WTC11 (cell line): ENCODE measurements around the gene HOXD8. TPM values are rescaled to one million over a fixed set of nuclear protein-coding genes. Genes with fewer than 3 reads are reported as not detected.

Experiments
- ATAC-seq: fragments of 200-7000 bp; cut with Tn5 transposase; 2 replicates; pipeline ENCODE4 v1.10.0; 2021; ENCODE audit warnings: mild to moderate bottlenecking, moderate library complexity
- CTCF ChIA-PET: fragments of 300-600 bp; sonication (Branson Sonifier 250); formaldehyde crosslinking; loops from one replicate; lab custom pipeline; 2021; ENCODE audit warnings: antibody characterized with exemption; lab: Charles Lee
- POLR2A ChIA-PET: fragments of 350-600 bp; sonication (Branson Sonifier 250); formaldehyde crosslinking; loops from one replicate; lab custom pipeline; 2021; ENCODE audit warnings: antibody characterized with exemption; lab: Charles Lee
- DNase-seq: peaks from one replicate; pipeline ENCODE4 v3.0.0; 2021; ENCODE audit warnings: low spot score
- H3K27ac Mint-ChIP-seq: 2 replicates; pipeline ENCODE4 v1.8.0; 2021; ENCODE audit warnings: mixed read lengths
- H3K27me3 Mint-ChIP-seq: 2 replicates; pipeline ENCODE4 v1.8.0; 2021; ENCODE audit warnings: low read depth, mild to moderate bottlenecking, moderate library complexity, mixed read lengths
- H3K36me3 Mint-ChIP-seq: 2 replicates; pipeline ENCODE4 v1.8.0; 2021; ENCODE audit warnings: mixed read lengths
- H3K4me1 Mint-ChIP-seq: 2 replicates; pipeline ENCODE4 v1.8.0; 2022; ENCODE audit warnings: mixed read lengths
- H3K4me3 Mint-ChIP-seq: 2 replicates; pipeline ENCODE4 v1.8.0; 2021; ENCODE audit warnings: mild to moderate bottlenecking, moderate library complexity, mixed read lengths
- H3K9me3 Mint-ChIP-seq: 2 replicates; pipeline ENCODE4 v1.8.0; 2021; ENCODE audit warnings: mixed read lengths
- ELF4 ChIP-seq: sonication (generic); formaldehyde crosslinking; IDR thresholded peaks from 2 replicates; pipeline ENCODE4 v1.8.1; 2022; ENCODE audit warnings: low read depth, mild to moderate bottlenecking, moderate library complexity, missing genetic modification reagents
- ETV6 ChIP-seq: sonication (generic); formaldehyde crosslinking; IDR thresholded peaks from 2 replicates; pipeline ENCODE4 v1.8.1; 2022; ENCODE audit warnings: mild to moderate bottlenecking, missing genetic modification reagents
- FOXP1 ChIP-seq: sonication (generic); formaldehyde crosslinking; IDR thresholded peaks from 2 replicates; pipeline ENCODE4 v1.8.0; 2022; ENCODE audit warnings: missing genetic modification reagents, mild to moderate bottlenecking, moderate library complexity, borderline replicate concordance
- PRRX2 ChIP-seq: fragments of 250-450 bp; sonication (Bioruptor Pico); IDR thresholded peaks from 2 replicates; pipeline ENCODE4 v1.8.0; 2021; ENCODE audit warnings: mild to moderate bottlenecking
- TP53 ChIP-seq: sonication (generic); formaldehyde crosslinking; IDR thresholded peaks from 2 replicates; pipeline ENCODE4 v1.8.1; 2023; ENCODE audit warnings: mild to moderate bottlenecking, missing genetic modification reagents
- total RNA-seq: library from RNA; stranded (reverse); gene quantifications from 3 replicates; pipeline ENCODE4 v1.2.3, GENCODE V29; 2021
- TF ChIP-seq, protein P1 (sequence below): sonication (generic); formaldehyde crosslinking; IDR thresholded peaks from 2 replicates; pipeline ENCODE4 v1.8.1; 2023; ENCODE audit warnings: mild to moderate bottlenecking, missing genetic modification reagents
- TF ChIP-seq, protein P2 (sequence below): fragments of 250-450 bp; sonication (Bioruptor Pico); conservative IDR thresholded peaks from 2 replicates; pipeline ENCODE4 v1.9.0; 2021; ENCODE audit warnings: mild to moderate bottlenecking
- TF ChIP-seq, protein P3 (sequence below): sonication (generic); formaldehyde crosslinking; IDR thresholded peaks from 2 replicates; pipeline ENCODE4 v1.8.1; 2023; ENCODE audit warnings: mild to moderate bottlenecking, missing genetic modification reagents, moderate library complexity
- TF ChIP-seq, protein P4 (sequence below): sonication (generic); formaldehyde crosslinking; IDR thresholded peaks from 2 replicates; pipeline ENCODE4 v1.8.1; 2022; ENCODE audit warnings: low read depth, missing genetic modification reagents, borderline replicate concordance
- TF ChIP-seq, protein P5 (sequence below): sonication (generic); formaldehyde crosslinking; IDR thresholded peaks from 2 replicates; pipeline ENCODE4 v1.8.0; 2022; ENCODE audit warnings: mild to moderate bottlenecking, missing genetic modification reagents
- TF ChIP-seq, protein P6 (sequence below): sonication (generic); formaldehyde crosslinking; IDR thresholded peaks from 2 replicates; pipeline ENCODE4 v1.8.0; 2022; ENCODE audit warnings: mild to moderate bottlenecking, missing genetic modification reagents
- TF ChIP-seq, protein P7 (sequence below): sonication (generic); formaldehyde crosslinking; IDR thresholded peaks from 2 replicates; pipeline ENCODE4 v1.8.0; 2023; ENCODE audit warnings: missing genetic modification reagents, mild to moderate bottlenecking, borderline replicate concordance

Gene HOXD8
- total RNA-seq, 1 experiment from 2014 or later: not detected

DNA sequence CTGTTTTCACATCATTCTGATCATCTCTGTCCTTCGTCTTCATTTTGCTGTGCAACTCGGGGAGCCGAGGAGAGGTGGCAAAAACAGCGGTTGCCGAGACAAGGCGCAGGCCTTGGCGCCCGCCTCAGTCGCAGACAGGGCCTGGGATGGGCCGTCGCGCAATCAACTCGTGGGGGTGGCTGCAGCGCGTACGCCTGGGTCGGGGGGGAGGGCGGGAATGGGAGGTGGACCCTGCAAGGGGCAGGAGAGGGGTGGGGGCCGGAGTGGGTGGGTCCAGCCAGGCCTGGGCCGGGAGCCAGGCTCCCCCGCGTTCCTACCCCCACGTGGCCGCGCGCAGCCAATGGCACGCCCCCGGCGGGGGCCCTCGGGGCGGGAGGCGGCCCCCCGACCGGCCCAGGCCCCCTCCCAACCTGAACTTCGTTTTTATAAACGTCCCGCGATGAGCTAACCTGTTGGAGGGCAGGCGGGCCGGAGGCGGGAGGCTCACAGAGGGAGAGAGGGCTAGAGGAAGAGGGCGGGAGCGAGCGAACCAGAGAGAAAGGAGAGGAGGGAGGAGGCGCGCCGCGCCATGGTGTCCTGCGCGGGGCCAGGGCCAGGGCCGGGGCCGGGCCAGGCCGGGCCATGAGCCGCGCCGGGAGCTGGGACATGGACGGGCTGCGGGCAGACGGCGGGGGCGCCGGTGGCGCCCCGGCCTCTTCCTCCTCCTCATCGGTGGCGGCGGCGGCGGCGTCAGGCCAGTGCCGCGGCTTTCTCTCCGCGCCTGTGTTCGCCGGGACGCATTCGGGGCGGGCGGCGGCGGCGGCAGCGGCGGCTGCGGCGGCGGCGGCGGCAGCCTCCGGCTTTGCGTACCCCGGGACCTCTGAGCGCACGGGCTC lies 37.0 kb upstream of the HOXD8 start, which contains the start of gene HOXD13 (continued):
- TF ChIP-seq, protein P1, sequence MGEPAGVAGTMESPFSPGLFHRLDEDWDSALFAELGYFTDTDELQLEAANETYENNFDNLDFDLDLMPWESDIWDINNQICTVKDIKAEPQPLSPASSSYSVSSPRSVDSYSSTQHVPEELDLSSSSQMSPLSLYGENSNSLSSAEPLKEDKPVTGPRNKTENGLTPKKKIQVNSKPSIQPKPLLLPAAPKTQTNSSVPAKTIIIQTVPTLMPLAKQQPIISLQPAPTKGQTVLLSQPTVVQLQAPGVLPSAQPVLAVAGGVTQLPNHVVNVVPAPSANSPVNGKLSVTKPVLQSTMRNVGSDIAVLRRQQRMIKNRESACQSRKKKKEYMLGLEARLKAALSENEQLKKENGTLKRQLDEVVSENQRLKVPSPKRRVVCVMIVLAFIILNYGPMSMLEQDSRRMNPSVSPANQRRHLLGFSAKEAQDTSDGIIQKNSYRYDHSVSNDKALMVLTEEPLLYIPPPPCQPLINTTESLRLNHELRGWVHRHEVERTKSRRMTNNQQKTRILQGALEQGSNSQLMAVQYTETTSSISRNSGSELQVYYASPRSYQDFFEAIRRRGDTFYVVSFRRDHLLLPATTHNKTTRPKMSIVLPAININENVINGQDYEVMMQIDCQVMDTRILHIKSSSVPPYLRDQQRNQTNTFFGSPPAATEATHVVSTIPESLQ: no peak
- TF ChIP-seq, protein P2, sequence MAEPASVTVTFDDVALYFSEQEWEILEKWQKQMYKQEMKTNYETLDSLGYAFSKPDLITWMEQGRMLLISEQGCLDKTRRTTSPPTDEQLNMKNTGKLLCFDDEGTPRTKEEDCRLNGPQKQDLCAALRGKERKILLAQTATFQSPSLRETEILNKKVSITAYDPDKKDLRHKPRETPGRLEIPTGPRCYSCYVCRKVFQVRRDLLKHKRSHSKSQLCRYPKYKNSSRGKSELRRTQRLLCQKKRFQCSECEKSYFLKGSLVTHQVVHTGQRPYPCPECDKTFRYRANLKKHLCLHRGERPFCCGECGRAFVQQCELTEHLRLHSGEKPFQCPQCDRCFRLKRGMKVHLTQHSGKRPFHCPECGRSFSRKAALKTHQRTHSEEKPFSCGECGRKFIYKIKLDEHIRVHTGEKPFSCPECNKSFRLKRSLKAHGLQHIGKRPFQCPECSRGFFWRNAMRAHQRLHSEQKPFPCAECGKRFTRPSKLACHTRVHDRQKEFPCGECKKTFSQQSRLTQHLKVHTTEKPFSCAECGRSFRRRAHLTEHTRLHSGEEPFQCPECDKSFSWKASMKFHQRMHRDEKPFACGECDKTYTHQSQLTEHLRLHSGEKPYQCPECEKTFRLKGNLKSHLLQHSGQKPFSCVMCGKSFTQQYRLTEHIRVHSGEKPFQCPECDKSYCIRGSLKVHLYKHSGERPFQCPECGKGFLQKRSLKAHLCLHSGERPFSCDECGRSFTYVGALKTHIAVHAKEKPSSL (CRISPR knock-in tag): no peak
- no peak for TF ChIP-seq PRRX2 (CRISPR knock-in tag)
- TF ChIP-seq, protein P3, sequence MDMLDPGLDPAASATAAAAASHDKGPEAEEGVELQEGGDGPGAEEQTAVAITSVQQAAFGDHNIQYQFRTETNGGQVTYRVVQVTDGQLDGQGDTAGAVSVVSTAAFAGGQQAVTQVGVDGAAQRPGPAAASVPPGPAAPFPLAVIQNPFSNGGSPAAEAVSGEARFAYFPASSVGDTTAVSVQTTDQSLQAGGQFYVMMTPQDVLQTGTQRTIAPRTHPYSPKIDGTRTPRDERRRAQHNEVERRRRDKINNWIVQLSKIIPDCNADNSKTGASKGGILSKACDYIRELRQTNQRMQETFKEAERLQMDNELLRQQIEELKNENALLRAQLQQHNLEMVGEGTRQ (CRISPR knock-in tag): peak; percentile 85
- TF ChIP-seq, protein P4, sequence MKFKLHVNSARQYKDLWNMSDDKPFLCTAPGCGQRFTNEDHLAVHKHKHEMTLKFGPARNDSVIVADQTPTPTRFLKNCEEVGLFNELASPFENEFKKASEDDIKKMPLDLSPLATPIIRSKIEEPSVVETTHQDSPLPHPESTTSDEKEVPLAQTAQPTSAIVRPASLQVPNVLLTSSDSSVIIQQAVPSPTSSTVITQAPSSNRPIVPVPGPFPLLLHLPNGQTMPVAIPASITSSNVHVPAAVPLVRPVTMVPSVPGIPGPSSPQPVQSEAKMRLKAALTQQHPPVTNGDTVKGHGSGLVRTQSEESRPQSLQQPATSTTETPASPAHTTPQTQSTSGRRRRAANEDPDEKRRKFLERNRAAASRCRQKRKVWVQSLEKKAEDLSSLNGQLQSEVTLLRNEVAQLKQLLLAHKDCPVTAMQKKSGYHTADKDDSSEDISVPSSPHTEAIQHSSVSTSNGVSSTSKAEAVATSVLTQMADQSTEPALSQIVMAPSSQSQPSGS (CRISPR knock-in tag): no peak

DNA sequence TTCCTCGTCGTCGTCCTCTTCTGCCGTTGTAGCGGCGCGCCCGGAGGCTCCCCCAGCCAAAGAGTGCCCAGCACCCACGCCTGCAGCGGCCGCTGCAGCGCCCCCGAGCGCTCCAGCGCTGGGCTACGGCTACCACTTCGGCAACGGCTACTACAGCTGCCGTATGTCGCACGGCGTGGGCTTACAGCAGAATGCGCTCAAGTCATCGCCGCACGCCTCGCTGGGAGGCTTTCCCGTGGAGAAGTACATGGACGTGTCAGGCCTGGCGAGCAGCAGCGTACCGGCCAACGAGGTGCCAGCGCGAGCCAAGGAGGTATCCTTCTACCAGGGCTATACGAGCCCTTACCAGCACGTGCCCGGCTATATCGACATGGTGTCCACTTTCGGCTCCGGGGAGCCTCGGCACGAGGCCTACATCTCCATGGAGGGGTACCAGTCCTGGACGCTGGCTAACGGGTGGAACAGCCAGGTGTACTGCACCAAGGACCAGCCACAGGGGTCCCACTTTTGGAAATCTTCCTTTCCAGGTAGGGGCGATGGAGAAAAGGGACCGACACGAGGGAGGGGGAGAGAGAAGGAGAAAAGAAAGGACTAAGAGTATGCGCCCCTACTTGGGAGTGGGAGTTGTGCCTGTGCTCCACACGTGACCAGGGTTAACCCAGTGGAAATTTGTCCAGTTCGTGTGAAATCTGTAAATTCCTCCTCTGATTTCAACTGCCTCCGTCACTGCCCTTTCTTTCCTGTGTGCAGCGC lies 36.2 kb upstream of the HOXD8 start:
- peaks cover 9% of the 10 kb centered on the region for H3K36me3 Mint-ChIP-seq
- H3K4me1 Mint-ChIP-seq: peaks cover 58% of the 10 kb centered on the region
- no peak overlapping the region for H3K27ac Mint-ChIP-seq
- DNase-seq (no peak), ATAC-seq (peak; percentile 1)
- peaks cover 96% of the 10 kb centered on the region for H3K27me3 Mint-ChIP-seq
- no peaks in the 10 kb centered on the region for H3K9me3 Mint-ChIP-seq
- ChIA-PET POLR2A (no interaction called here), CTCF (interaction anchor here (0.5 to 1.2 kb wide), 3 partner anchors 14 to 1033 kb away, joined by 3 to 10 read pairs (median 5); no protein-coding TSS in a partner anchor)
- peak overlapping the region; percentile 59 for H3K4me3 Mint-ChIP-seq
- TF ChIP-seq, protein P5, sequence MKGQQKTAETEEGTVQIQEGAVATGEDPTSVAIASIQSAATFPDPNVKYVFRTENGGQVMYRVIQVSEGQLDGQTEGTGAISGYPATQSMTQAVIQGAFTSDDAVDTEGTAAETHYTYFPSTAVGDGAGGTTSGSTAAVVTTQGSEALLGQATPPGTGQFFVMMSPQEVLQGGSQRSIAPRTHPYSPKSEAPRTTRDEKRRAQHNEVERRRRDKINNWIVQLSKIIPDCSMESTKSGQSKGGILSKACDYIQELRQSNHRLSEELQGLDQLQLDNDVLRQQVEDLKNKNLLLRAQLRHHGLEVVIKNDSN (CRISPR knock-in tag): 0 out of 2 replicates have a peak, but pooled peaks have one; percentile 54
- TF ChIP-seq, protein P3 (CRISPR knock-in tag): 0 out of 2 replicates have a peak, but pooled peaks have one; percentile 6
- TF ChIP-seq, protein P6, sequence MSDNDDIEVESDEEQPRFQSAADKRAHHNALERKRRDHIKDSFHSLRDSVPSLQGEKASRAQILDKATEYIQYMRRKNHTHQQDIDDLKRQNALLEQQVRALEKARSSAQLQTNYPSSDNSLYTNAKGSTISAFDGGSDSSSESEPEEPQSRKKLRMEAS (CRISPR knock-in tag): peak; percentile 82
- TF ChIP-seq TP53 (CRISPR knock-in tag) (0 out of 2 replicates have a peak, but pooled peaks have one; percentile 43), ELF4 (CRISPR knock-in tag) (no peak), FOXP1 (CRISPR knock-in tag) (peak; percentile 65), ETV6 (CRISPR knock-in tag) (no peak)
- TF ChIP-seq, protein P7, sequence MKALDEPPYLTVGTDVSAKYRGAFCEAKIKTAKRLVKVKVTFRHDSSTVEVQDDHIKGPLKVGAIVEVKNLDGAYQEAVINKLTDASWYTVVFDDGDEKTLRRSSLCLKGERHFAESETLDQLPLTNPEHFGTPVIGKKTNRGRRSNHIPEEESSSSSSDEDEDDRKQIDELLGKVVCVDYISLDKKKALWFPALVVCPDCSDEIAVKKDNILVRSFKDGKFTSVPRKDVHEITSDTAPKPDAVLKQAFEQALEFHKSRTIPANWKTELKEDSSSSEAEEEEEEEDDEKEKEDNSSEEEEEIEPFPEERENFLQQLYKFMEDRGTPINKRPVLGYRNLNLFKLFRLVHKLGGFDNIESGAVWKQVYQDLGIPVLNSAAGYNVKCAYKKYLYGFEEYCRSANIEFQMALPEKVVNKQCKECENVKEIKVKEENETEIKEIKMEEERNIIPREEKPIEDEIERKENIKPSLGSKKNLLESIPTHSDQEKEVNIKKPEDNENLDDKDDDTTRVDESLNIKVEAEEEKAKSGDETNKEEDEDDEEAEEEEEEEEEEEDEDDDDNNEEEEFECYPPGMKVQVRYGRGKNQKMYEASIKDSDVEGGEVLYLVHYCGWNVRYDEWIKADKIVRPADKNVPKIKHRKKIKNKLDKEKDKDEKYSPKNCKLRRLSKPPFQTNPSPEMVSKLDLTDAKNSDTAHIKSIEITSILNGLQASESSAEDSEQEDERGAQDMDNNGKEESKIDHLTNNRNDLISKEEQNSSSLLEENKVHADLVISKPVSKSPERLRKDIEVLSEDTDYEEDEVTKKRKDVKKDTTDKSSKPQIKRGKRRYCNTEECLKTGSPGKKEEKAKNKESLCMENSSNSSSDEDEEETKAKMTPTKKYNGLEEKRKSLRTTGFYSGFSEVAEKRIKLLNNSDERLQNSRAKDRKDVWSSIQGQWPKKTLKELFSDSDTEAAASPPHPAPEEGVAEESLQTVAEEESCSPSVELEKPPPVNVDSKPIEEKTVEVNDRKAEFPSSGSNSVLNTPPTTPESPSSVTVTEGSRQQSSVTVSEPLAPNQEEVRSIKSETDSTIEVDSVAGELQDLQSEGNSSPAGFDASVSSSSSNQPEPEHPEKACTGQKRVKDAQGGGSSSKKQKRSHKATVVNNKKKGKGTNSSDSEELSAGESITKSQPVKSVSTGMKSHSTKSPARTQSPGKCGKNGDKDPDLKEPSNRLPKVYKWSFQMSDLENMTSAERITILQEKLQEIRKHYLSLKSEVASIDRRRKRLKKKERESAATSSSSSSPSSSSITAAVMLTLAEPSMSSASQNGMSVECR (CRISPR knock-in tag): peak; percentile 46; the same call in 1 of the 2 replicates
- TF ChIP-seq, all 79 proteins: peak for 6
